Measurements from ENCODE around the gene NKAIN4. TPM values are rescaled to one million over a fixed set of nuclear protein-coding genes. Genes with fewer than 3 reads are reported as not detected.

Gene NKAIN4
- total RNA-seq, 1 experiment from 2014 or later: not detected

- no TSS peak for BruUV-seq (replicated peaks)
Measured at GRCh38 chr20:63227260-63227659, 27.0 kb downstream of the NKAIN4 start.

GRCh38 chr20:63226042-63226943, 28.0 kb downstream of the NKAIN4 start:
- H3K9me3 ChIP-seq (ENCODE audit: low read depth, low read length, poor library complexity, severe bottlenecking): no peaks in the 10 kb centered on the region
- ChIA-PET CTCF (no interaction called here), POLR2A (ENCODE audit: low non-redundant PET) (no interaction called here)
- H3K4me1 ChIP-seq (ENCODE audit: insufficient read depth, low read length, poor library complexity, severe bottlenecking): no peaks in the 10 kb centered on the region
- no peak overlapping the region for H3K27ac ChIP-seq (ENCODE audit: low read depth, low read length, poor library complexity, severe bottlenecking)
- no peak for DNase-seq (ENCODE audit: low spot score)
- H3K27me3 ChIP-seq (replicated peaks; ENCODE audit: insufficient read depth, low read depth, low read length, poor library complexity): peaks cover 9% of the 10 kb centered on the region
- H3K36me3 ChIP-seq (ENCODE audit: insufficient read depth, low read length, poor library complexity, severe bottlenecking): no peaks in the 10 kb centered on the region
- no peak for TF ChIP-seq CTCF (conservative IDR thresholded peaks at IDR 0.05; ENCODE audit: low read depth, low read length)
- no peak for TF ChIP-seq EZH2 (IDR thresholded peaks at IDR 0.05; ENCODE audit: borderline replicate concordance, low read depth, low read length, poor library complexity, severe bottlenecking)
- intact Hi-C loops (cut with micrococcal nuclease; ENCODE audit: unreplicated experiment): no loop called here
- BruUV-seq (replicated peaks): no TSS peak
- no peak overlapping the region for H3K4me3 ChIP-seq (ENCODE audit: low read depth, low read length, poor library complexity, severe bottlenecking)

More at GRCh38 chr20:63227260-63227659, 27.0 kb downstream of the NKAIN4 start:
- no peak overlapping the region for H3K27ac ChIP-seq (ENCODE audit: low read depth, low read length, poor library complexity, severe bottlenecking)
- no peak for DNase-seq (ENCODE audit: low spot score)
- peaks cover 12% of the 10 kb centered on the region for H3K27me3 ChIP-seq (replicated peaks; ENCODE audit: insufficient read depth, low read depth, low read length, poor library complexity)
- H3K36me3 ChIP-seq (ENCODE audit: insufficient read depth, low read length, poor library complexity, severe bottlenecking): no peaks in the 10 kb centered on the region
- no peak for TF ChIP-seq EZH2 (IDR thresholded peaks at IDR 0.05; ENCODE audit: borderline replicate concordance, low read depth, low read length, poor library complexity, severe bottlenecking)
- TF ChIP-seq CTCF (conservative IDR thresholded peaks at IDR 0.05; ENCODE audit: low read depth, low read length): no peak
- ChIA-PET CTCF (no interaction called here), POLR2A (ENCODE audit: low non-redundant PET) (no interaction called here)
- H3K4me1 ChIP-seq (ENCODE audit: insufficient read depth, low read length, poor library complexity, severe bottlenecking): no peaks in the 10 kb centered on the region
- no peak overlapping the region for H3K4me3 ChIP-seq (ENCODE audit: low read depth, low read length, poor library complexity, severe bottlenecking)
- intact Hi-C loops (cut with micrococcal nuclease; ENCODE audit: unreplicated experiment): no loop called here
- H3K9me3 ChIP-seq (ENCODE audit: low read depth, low read length, poor library complexity, severe bottlenecking): no peaks in the 10 kb centered on the region

GRCh38 chr20:63225082-63225454, 29.2 kb downstream of the NKAIN4 start:
- H3K27ac ChIP-seq (ENCODE audit: low read depth, low read length, poor library complexity, severe bottlenecking): no peak overlapping the region
- TF ChIP-seq CTCF (conservative IDR thresholded peaks at IDR 0.05; ENCODE audit: low read depth, low read length) (no peak), EZH2 (IDR thresholded peaks at IDR 0.05; ENCODE audit: borderline replicate concordance, low read depth, low read length, poor library complexity, severe bottlenecking) (no peak)
- intact Hi-C loops (cut with micrococcal nuclease; ENCODE audit: unreplicated experiment): no loop called here
- H3K27me3 ChIP-seq (replicated peaks; ENCODE audit: insufficient read depth, low read depth, low read length, poor library complexity): peaks cover 12% of the 10 kb centered on the region
- no TSS peak for BruUV-seq (replicated peaks)
- no peak overlapping the region for H3K4me3 ChIP-seq (ENCODE audit: low read depth, low read length, poor library complexity, severe bottlenecking)
- CTCF ChIA-PET: interaction anchor here (0.6 to 2.6 kb wide), 2 partner anchors 156 to 270 kb away, joined by 3 to 25 read pairs; no protein-coding TSS in a partner anchor
- no peak for DNase-seq (ENCODE audit: low spot score)
- H3K36me3 ChIP-seq (ENCODE audit: insufficient read depth, low read length, poor library complexity, severe bottlenecking): no peaks in the 10 kb centered on the region
- H3K9me3 ChIP-seq (ENCODE audit: low read depth, low read length, poor library complexity, severe bottlenecking): no peaks in the 10 kb centered on the region
- no peaks in the 10 kb centered on the region for H3K4me1 ChIP-seq (ENCODE audit: insufficient read depth, low read length, poor library complexity, severe bottlenecking)
- POLR2A ChIA-PET (ENCODE audit: low non-redundant PET): no interaction called here

All from A673 (cell line).